Measurements from ENCODE around the gene DOLPP1.

GRCh38 chr9:129095170-129095667, 14.3 kb downstream of the DOLPP1 start:
- TF ChIP-seq CTCF (IDR thresholded peaks at IDR 0.05), result no peak
- TF ChIP-seq ZFX (IDR thresholded peaks at IDR 0.05; ENCODE audit: borderline replicate concordance), result no peak
